GM08714 (cell line): ENCODE results near the gene CCNF.

Experiments
- H3K4me3 ChIP-seq: fragments of 200-500 bp; sonication (Bioruptor generic); 2 replicates; pipeline ENCODE4 v1.5.1; 2014; ENCODE audit warnings: mild to moderate bottlenecking, low read length, inconsistent platforms
- ZNF274 ChIP-seq: IDR thresholded peaks from 2 replicates; pipeline ENCODE4 v1.6.1; 2012; ENCODE audit warnings: mild to moderate bottlenecking, low read depth, low read length

The CCNF gene

DNA sequence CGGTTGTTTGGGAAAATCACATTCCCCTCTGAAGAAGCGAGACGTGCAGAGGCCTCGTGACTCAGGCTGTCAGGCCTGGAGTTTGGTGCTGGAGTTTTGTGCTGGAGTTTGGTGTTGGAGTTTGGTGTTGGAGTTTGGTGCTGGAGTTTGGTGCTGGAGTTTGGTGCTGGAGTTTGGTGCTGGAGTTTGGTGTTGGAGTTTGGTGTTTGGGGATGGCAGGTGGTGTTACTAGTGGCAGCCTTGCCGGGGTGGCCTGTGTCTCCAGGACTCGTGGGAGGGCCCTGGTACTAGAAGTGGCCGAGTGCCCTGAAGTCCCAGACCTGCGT is 58.2 kb downstream of the CCNF start:
- no peak for TF ChIP-seq ZNF274
- no peak overlapping the region for H3K4me3 ChIP-seq

DNA sequence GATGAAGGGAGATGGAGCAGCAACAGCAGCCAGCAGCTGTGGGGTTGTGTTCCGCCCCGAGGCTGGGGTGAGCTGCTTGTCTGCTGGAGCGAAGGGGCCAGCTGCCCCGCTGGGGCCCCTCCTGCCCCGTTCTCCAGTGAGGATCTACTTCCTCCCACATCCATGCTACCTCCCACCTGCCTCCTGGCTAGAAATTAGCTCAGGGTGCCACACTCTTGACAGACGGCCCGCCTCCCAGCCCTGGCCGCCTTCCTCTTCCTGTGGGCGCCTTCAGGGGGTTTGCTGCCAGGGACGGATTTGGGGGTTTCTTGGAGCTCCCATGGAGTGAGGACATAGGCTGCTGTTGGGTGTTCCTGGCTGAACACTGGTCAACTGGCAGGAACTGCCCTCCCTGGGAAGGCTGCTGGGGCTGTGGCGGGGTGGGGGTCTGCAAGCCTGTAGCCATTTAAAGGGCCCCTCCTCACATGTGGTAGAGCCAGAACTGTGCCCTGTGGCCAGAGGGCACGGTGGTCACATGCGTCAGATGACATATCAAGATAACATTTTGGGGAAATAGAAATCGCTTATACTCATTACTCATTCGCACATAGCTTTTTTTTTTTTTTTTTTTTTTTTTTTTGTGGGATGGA is 58.8 kb downstream of the CCNF start:
- no peak for TF ChIP-seq ZNF274
- H3K4me3 ChIP-seq, result no peak overlapping the region

DNA sequence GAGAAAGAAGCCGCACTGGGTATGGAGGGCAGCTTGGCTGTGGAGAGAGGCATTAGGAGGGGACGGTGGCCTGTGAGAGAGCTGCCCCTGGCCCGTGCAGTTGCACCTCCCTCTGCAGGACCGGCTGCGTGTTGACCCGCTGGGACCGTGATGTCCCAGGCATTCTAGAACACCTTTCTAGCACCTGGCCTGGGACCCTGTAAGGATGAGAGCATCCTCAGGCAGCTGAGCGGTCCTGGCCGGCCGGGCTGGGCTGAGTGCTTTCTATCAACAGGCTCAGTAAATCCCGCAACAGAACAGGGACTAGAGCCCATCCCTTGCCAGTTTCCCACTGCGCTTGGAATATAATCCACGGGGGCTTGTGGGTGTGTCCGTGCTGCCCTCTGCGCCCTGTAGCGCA is 60.3 kb downstream of the CCNF start:
- no peak overlapping the region for H3K4me3 ChIP-seq
- TF ChIP-seq ZNF274, result no peak

- H3K4me3 ChIP-seq, result no peak overlapping the region
- TF ChIP-seq ZNF274, result no peak
Observed at GRCh38 chr16:2490190-2491105, 61.2 kb downstream of the CCNF start.

GRCh38 chr16:2492292-2492691 is 63.0 kb downstream of the CCNF start:
- no peak overlapping the region for H3K4me3 ChIP-seq
- TF ChIP-seq ZNF274, result no peak

DNA sequence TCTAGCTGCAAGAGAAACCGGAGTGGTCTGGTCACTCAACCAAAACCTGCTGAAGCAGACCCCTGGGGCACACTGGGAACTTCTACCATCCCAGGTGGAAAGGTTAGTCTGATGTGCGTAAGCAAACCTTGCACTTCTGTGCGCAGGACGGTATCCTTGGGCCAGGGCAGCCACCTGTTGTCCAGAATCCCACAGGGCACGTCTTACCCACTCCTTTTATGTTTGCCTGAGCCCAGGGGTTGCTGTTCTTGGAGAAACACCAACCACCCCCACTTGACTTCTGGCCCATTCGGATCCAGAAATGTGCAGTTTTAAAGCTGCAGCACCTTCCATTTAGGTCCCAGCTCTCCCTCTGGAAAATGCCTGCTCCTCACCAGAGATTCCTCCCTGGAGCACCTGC is 64.4 kb downstream of the CCNF start:
- H3K4me3 ChIP-seq, result no peak overlapping the region
- TF ChIP-seq ZNF274, result no peak

DNA sequence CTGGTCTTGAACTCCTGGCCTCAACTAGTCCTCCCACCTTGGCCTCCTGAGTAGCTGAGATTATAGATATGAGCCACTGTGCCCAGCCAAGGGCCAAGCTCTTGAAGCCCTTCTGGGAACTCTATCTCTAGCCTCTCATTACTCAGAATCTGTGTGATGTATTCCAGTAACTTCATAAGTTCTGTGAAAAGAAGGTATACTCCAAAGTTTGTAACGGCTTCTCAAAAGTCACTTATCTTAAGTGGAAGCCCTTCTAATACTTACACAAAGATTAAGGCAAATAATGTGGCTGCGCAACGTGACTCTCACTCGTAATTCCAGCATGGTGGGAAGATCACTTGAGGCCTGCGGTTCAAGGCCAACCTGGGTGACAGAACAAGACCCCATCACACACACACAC is 65.4 kb downstream of the CCNF start:
- no peak for TF ChIP-seq ZNF274
- H3K4me3 ChIP-seq, result no peak overlapping the region

DNA sequence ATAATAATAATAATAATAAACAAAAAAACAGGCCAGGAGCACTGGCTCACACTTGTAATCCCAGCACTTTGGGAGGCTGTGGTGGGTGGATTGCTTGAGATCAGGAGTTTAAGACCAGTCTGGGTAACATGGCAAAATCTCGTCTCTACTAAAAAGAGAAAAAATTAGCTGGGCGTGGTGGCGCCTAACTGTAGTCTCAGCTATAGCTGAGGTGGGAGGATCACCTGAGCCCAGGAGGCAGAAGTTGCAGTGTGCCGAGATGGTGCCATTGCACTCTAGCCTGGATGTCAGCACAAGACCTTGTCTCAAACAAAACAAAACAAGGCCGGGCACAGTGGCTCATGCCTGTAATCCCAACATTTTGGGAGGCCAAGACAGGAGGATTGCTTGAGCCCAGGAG is 65.8 kb downstream of the CCNF start:
- no peak for TF ChIP-seq ZNF274
- no peak overlapping the region for H3K4me3 ChIP-seq

GRCh38 chr16:2496223-2497115 is 67.2 kb downstream of the CCNF start:
- no peak overlapping the region for H3K4me3 ChIP-seq
- no peak for TF ChIP-seq ZNF274

GRCh38 chr16:2497116-2497630 is 67.9 kb downstream of the CCNF start:
- H3K4me3 ChIP-seq, result no peak overlapping the region
- TF ChIP-seq ZNF274, result no peak

DNA sequence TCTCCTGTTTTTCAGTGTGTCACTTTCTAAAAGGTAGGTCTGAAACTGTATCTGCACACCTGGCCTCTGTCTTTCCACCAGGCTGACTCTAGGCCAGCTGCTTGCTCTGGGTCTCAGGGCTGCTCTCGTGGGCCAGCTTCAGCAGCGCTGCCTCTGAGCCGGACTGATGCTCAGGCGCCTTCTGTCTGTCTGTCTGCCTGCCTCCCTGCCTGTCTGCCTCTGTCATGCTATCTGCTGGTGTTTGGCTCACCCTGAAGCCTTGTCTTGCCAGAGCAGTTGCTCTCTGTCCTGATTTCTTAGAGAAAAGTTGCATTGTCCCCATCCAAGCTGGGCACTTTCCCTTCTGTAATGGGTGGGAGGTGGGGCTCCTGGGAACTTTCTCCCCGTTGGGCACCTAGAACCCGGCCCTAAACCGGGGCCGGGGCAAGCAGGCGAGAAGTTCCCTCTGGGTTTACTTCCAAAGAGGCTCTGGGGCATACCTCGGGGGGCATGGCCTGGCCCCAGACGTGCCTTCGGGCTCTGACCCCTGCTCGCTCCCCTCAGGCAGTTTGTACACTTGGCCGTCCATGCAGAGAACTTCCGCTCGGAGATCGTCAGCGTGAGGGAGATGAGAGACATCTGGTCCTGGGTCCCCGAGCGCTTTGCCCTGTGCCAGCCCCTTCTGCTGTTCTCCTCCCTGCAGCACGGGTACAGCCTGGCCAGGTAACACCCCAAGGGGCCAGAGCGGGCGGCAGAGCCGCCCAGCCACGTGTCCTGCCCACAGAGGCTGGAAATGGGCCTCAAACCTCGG is 68.6 kb downstream of the CCNF start:
- no peak overlapping the region for H3K4me3 ChIP-seq
- no peak for TF ChIP-seq ZNF274

- TF ChIP-seq ZNF274, result no peak
- H3K4me3 ChIP-seq, result no peak overlapping the region
Observed at GRCh38 chr16:2498531-2499253, 69.4 kb downstream of the CCNF start.

GRCh38 chr16:2499454-2499853 is 70.2 kb downstream of the CCNF start:
- TF ChIP-seq ZNF274, result no peak
- H3K4me3 ChIP-seq, result no peak overlapping the region
